Sciatic nerve (tissue), 2 donors: Measurements from ENCODE around the gene EOLA1. TPM values are rescaled to one million over a fixed set of nuclear protein-coding genes. Genes with fewer than 3 reads are reported as not detected.
"Not testable (repeated sequence)": the region's sequence is repeated elsewhere in the genome, so short reads cannot be mapped to it uniquely, and the experiment has no call there.

Experiments used
- ATAC-seq: fragments of 200-7000 bp; cut with Tn5 transposase; one replicate; pipeline ENCODE4 v1.9.1; 2020; ENCODE audit warnings: mild to moderate bottlenecking, moderate library complexity
- DNase-seq: peaks from one replicate; pipeline ENCODE4 v3.0.0-alpha.2; 2020; ENCODE audit warnings: low spot score
- intact Hi-C: fragments of 100-400 bp; cut with DNase I; formaldehyde crosslinking; loops from one replicate; pipeline ENCODE4 v1.14.2; 2022
- total RNA-seq: library from RNA; stranded (reverse); fragmentation: NEBNext Ultra II Directional; extraction: Animal tissue kit (Norgen Biotek cat#: 25700); gene quantifications from one replicate; pipeline ENCODE4 v1.2.1, GENCODE V29; 2021
- donor health status: DM: no; HTN: no; CAD: no.
- donor health status: DM: no; HTN: no; CAD: no.

The EOLA1 gene
- total RNA-seq, 1 donor from 2014 or later, result 18.9 TPM

DNA sequence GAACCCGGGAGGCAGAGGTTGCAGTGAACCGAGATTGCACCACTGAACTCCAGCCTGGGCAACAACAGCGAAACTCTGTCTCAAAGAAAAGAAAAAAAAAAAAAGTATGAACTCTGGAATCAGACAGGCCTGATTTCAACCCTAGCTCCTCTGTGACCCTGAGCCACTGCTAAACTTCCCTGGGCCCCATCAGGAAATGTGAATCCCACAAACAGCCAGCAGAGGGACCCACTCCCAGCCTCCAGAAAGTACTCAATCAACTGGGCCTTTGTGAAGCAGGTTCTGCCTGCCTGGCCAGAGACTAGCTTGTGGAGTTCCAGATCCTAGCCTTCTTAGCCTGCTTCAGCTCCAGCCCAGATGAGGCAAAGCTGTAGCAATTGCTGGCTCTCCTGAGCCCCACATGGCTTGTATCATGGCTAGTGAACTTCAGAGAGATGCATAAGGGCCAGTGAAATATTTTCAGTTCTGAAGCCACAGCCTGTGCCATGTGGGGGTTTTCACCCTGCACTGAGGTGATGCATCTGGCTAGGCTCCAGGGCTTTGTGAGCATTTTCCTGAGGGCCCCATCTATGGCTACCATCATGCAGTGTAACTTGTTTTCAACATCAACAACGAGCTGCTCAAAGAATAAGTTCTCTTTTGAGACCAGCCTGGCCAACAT is 28.5 kb upstream of the EOLA1 start:
- ATAC-seq (peak; percentile 45), DNase-seq (no peak)
- intact Hi-C loops, result no loop called here

DNA sequence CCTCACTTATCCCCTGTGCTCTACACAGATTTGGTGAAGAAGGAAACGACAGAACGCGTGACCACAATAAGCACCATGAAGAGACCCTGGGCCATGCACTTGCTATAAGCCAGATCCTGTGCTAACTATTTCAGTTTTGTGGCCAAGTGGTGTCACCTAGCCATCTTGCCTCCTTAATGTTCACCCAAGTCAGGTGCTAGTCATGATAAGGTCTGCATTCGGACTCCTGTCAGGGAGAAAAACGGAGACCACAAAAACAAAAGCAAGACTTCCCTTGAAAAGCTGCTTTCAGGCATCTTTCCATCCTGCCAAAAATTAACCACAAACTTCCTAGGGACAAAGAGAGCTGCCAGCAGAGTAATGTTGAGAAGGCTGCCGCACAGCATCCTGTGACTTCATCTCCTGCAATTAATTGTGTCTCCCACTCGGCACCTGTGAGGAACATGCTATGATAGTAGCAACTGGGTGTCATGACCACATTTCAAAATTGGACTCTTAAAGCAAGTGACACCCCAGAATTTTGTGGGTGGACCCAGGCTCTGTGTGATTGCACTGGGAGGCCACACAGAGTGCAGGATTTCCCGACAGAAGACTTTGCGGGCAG is 26.9 kb upstream of the EOLA1 start:
- intact Hi-C loops, result no loop called here
- peak; percentile 72 for ATAC-seq

DNA sequence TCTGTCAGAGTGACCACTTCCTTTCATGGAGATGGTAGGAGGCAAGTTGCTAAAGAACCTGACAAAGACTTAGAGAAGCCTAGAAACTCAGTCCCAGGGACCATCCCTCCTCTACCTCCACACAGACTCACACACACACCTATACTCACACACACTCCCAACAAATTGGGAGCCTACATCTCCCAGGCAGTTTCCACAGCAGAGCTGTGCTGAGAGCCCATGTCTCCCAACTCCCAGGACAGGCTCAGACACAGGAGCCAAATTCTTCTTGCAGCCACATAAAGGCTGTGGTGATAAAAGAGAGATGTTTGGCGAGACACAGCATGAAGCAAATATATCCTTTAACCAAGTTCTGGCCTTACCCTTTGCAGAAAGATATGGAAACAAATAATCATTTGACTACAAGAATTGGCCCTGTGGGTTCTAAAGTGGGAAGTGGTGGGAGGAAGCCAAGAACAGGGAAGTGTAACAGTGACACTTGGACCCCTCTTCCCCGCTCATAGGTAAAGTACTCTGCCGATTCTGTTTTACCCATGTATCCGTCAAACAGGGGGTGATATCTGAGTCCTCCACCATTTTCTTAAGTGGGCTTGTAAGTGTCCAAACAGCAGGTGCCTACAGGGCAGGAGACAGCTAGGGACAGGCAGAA is 24.7 kb upstream of the EOLA1 start:
- intact Hi-C loops, result no loop called here
- ATAC-seq (no peak), DNase-seq (no peak)

More for the DNA sequence above, 26.9 kb upstream of the EOLA1 start:
- no peak for DNase-seq

DNA sequence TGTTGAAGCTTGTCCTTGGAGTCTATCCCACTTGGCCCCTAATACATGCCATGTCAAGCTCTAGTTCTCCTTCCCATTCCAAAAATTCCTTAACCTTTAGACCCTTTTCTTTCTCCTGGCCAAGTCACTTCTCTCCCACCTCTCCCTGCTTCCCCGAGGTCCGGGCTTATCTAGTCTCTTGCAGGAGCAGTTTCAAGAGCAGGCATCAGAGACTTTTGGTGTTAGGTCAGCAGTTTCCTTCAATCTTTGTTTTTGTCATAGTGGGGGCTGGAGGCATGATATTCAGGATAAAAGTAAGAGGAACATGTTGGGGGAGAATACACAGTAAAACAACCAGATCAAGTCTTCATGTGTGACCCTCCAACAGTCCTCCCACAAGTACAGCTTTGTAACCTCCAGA is 24.2 kb upstream of the EOLA1 start:
- intact Hi-C loops, result no loop called here
- DNase-seq (no peak), ATAC-seq (no peak)

DNA sequence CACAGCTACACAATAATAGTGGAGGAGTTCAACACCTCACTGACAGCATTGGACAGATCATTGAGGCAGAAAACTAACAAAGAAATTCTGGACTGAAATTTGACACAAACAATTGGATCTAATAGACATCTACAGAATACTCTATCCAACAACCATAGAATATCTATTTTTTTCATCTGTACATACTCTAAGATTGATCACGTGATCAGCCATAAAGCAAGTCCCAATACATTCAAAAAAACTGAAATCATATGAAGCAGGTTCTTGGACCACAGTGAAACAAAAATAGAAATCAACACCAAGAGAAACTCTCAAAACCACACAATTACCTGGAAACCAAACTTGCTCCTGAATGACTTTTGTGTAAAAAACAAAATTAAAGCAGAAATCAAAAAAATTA is 23.5 kb upstream of the EOLA1 start:
- DNase-seq (no peak), ATAC-seq (no peak)
- intact Hi-C loops, result no loop called here

DNA sequence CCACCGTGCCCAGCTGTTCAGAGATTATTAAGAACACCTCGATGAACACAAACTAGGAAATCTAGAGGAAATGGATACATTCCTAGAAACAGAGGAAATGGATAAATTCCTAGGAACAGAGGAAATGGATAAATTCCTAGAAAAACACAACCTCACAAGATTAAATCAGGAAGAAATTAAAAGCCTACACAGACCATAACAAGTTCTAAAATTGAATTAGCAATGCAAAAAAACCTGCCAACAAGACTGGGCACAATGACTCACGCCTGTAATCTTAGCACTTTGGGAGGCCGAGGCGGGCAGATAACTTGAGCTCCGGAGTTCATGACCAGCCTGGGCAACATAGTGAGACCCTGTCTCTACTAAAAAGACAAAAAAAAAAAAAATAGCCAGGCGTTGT is 22.6 kb upstream of the EOLA1 start:
- DNase-seq (no peak), ATAC-seq (no peak)
- intact Hi-C loops, result no loop called here

DNA sequence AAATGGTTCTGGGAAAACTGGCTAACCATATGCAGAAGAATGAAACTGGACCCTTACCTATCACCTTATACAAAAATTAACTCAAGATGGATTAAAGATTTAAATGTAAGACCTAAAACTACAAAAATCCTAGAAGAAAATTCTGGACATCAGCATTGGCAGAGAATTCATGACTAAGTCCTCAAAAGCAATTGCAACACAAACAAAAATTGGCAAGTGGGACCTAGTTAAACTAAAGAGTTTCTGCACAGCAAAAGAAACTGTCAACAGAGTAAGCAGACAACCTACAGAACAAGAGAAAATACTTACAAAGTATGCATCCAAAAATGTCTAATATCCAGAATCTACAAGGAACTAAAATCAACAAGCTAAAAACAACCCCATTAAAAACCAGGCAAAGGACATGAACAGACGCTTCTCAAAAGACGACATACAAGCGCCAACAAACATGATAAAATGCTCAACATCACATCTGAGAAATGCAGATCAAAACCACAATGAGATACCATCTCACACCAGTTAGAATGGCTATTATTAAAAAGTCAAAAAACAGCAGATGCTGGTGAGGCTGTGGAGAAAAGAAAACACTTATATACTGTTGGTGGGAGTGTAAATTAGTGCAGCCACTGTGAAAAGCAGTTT is 20.1 kb upstream of the EOLA1 start:
- ATAC-seq, intact Hi-C loops, DNase-seq: not testable (repeated sequence)

DNA sequence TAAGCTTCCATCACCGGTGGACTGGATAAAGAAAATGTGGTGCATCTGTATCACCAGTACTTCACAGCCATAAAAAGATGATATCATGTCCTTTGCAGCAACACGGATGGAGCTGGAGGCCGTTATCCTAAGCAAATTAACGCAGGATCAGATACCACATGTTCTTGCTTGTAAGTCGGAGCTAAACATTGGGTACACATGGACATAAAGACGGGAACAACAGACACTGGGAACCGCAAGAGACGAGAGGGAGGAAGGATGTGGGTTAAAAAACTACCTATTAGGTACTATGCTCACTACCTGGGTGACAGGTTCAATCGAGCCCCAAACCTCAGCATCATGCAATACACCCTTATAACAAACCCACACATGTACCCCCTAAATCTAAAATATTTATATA is 19.4 kb upstream of the EOLA1 start:
- ATAC-seq, result no peak
- no peak for DNase-seq
- intact Hi-C loops, result no loop called here

DNA sequence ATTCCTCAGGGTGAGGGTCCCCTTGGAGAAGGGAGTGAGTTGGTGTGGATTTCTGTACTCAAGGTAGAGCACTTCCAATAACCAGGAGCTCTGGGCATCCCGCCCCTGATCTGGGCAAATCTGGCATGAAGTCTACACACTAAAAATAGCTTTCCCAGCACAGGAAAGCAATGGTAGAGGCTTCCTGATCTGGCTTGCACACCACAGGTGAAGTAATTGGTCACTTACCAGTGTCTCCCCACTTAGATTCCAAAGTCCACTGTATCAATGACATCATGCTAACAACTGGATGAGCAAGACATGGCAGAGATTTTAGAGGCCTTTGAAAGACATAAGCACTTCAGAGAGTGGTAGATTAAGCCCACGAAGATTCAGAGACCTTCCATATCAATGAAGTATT is 17.9 kb upstream of the EOLA1 start:
- ATAC-seq (no peak), DNase-seq (no peak)
- intact Hi-C loops, result no loop called here

DNA sequence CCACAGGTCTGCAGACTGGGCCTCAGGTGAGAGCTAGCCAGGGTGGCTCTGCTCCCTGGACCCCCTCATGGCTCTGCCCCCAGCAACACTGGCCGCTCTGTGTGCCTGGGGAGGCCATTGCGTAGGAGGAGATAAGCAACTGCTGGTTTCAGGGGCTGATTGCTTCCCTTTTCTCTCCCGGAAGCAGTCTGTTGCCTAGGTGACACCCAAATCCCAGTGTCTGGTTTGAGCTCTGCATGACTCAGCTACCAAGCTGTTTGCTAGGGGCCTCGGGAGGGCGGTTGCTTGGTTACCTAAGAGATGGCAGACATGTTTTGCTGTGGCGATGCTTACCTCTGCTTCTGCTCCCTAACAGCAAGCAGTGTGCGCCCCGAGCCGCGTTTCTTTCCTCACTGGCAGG is 15.4 kb upstream of the EOLA1 start:
- peak; percentile 88 for ATAC-seq
- DNase-seq, intact Hi-C loops: not testable (repeated sequence)

DNA sequence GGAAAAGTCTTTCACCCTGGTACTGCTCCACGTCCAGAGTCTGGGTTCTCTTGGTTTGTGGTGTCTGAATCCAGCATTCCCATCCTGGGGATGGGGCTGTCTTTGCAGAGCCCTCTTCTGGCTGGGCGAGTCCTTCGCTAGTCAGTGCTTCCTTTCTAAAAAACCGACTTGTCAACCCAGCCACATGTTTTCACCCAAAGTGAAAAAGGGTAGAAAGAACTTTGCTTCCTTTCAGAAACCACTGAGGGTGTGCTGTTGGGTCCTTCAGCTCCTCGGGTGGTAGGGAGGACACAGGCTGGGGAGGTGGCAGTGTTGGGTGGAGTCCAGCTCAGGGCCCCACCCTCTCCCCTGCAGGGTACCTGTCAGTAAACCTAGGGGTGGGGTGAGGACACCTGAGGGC is 14.9 kb upstream of the EOLA1 start:
- DNase-seq, intact Hi-C loops: not testable (repeated sequence)
- ATAC-seq, result peak; percentile 41

DNA sequence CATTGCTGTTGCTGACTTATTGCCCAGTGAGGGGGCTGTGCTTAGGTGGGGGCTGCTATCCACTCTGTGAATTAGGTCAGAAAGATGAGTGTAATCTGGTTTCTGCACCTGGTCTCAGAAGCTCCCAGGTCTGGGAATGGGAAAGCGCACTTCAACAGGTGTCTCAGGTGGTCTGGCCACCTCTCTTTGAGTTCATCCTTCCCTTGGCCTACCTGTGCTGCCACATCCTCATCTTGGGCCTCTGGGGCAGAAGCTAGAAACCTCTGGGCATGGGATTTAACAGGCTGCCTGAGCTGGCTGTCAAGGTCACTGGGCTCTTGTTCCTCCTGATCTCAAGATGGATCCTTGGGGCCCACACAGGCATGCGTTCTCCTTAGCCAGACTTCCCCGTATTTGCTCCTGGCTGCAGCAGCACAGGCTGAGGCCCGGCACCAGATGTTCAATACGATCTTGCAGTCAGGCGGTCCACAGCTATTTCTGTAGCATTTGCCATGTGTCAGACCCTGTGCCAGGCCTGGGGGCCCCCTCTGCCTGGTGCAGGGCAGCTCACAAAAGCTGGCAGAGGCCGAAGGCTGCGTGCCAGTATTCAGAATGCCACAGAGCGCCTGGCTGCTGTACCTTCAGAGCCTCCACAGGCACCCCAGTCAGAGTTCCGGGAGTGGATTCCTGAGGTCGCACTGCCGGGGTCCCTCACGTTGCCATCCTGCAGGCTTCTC is 14.3 kb upstream of the EOLA1 start:
- ATAC-seq, result peak; percentile 18
- DNase-seq, intact Hi-C loops: not testable (repeated sequence)

DNA sequence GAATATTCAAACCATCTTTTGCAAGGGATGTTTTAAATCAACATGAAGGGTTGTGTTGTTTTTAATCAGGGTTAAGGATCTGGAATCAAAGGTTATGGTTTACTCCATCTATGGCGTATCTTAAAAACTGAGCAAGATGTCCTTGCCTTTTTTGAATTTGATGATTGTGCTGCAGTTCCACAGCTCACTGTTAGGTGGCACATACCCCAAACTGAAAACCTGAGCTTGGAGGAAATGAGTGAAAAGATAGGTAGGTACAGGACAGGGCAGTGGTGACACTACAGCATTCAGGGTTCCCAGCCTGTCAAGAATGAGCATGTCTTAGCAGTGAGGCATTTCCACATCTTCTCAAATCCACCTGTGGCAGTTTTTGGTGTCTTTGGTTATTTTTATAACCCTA is 13.1 kb upstream of the EOLA1 start:
- intact Hi-C loops, result no loop called here
- DNase-seq (no peak), ATAC-seq (no peak)

DNA sequence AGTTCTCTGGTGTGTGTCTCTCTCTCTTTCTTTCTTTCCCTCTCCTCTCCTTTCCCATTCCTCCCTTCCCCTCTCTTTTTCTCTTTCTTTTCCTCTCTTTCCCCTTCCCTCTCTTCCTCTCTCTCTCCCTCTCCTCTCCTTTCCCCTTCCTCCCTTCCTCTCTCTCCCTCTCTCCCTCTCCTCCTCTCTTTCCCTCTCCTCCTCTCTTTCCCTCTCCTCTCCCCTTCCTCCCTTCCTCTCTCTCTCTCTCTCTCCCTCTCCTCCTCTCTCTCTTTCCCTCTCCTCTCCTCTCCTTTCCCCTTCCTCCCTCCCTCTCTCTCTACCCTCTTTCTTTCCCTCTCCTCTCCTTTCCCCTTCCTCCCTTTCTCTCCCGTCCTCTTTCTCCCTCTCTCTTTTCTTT is 12.4 kb upstream of the EOLA1 start:
- DNase-seq (no peak), ATAC-seq (no peak)
- intact Hi-C loops, result no loop called here

DNA sequence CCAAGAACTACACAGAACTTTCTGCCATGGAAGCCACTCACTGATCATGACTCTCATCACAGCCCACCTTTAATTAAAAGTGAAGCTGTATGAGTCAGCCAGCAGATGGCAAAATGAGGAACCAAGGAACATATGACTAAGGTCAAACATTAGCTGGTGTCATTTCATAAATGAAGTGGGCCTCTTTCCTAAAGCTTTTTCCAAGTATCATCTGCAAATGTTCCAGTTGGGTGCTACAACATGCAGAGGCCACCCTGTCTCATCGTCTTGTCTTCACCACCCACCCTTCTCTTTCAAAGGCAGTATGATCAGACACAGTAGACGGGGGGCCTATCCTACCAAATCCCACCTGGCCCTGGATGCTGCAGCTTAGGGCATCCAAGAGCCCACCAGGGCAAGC is 9.2 kb upstream of the EOLA1 start:
- DNase-seq, result no peak
- ATAC-seq, result no peak
- intact Hi-C loops, result no loop called here

DNA sequence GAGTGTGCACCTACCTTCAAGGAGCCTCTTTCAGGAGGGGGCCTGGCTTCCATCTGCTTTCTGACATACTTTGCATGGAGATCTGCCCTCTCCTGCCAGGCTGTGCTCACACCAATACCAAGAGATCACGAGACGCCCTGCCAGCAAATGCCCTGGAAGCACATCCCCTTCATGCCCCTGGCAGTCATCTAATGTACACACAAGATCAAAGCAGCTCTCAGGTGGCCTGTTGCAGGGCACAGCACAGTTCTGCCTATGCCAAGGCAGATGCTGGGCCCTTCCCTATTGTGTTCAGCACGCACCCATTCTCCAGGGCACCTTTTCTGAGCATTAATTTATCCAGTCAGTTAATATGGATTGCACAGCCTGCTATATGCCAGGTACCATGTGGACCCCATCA is 7.9 kb upstream of the EOLA1 start:
- intact Hi-C loops, DNase-seq, ATAC-seq: not testable (repeated sequence)

DNA sequence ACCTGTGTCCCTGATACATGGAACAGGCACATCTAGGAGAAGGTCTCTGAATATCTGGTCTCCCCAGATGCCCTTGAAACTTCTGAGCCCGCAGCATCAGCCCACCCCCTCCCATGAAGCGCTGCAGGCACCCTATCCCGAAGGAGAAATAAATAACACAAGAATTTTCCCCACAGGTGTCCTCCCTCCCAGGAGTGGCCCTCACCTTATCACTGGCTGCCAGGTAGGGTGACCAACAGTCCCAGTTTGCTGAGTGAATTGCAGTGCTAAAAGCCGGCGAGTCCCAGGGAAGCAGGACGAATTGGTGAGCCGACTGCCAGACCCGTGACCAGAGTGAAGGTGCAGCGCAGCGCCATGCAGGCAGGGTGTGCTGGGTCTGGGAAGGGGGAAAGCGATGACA is 6.8 kb upstream of the EOLA1 start:
- intact Hi-C loops, result not testable (repeated sequence)

DNA sequence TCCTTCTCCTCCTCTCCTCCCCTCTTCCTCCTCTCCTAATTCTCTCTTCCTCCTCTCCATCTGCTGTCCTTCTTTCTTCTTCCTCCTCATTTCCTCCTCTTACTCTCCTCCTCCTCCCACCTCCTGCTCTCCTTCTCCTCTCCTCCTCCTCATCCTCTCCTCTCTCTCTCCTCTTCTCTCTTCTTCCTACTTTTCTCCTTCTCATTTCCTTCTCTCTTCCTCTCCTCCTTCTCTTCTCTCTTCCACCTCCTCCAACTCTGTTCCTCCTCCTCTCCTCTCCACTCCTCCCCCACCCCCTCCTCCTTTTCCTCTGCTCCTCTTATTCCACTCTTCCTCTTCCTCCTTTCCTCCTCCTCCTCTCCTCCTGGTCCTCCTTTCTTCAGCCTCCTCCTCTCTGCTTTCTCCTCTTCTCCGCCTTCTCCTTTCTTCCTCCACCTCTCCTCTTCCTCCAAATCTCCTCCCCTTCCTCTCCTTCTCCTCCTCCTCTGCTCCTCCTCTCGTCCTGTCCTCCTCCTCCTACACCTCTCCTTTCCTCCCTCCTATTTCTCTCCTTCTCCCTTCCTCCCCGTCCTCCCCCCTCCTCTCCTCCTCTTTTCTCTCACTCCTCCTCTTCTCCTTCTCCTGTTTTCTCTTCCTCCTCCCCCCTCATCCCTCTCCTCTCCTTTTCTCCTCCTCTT is 5.7 kb upstream of the EOLA1 start:
- intact Hi-C loops, DNase-seq, ATAC-seq: not testable (repeated sequence)

More for the DNA sequence above, 6.8 kb upstream of the EOLA1 start:
- not testable (repeated sequence) for DNase-seq, ATAC-seq

DNA sequence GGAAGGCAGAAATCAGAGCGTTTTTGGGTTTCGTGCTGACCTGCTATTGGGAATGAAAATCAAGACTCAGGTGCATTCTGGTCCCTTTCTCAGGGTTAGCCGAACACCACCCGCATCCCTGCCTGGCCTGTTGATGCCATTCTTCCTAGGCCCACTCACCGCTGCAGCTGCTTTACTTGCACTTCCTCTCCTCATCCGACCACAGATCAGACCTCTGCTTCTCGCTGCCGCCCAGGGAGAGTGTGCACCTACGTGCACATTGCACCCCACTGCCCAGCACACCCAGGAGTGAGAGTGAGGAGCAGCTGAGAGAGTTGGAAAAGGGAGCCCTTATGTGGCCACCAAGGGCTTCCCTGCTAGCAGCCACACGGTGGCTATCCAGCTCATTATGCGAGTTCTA is 3.3 kb upstream of the EOLA1 start:
- intact Hi-C loops, DNase-seq, ATAC-seq: not testable (repeated sequence)
